Retinal pigment epithelial cell (primary cell): ENCODE results near the gene MTHFS.

ENCODE experiments used
- DNase-seq: peaks from one replicate; pipeline ENCODE4 v3.0.0-alpha.2; 2010; ENCODE audit warnings: low read depth
- H3K4me3 ChIP-seq: 2 replicates; pipeline ENCODE4 v1.5.1; 2011; ENCODE audit warnings: mild to moderate bottlenecking, low read length, control low read depth, moderate library complexity
- TF ChIP-seq, protein P1 (sequence below): conservative IDR thresholded peaks from 2 replicates; pipeline ENCODE4 v1.5.1; 2011; ENCODE audit warnings: low read depth, low read length, control low read depth, inconsistent platforms

The MTHFS gene

GRCh38 chr15:79812541-79812940 is 84.3 kb downstream of the MTHFS start:
- TF ChIP-seq, protein P1, sequence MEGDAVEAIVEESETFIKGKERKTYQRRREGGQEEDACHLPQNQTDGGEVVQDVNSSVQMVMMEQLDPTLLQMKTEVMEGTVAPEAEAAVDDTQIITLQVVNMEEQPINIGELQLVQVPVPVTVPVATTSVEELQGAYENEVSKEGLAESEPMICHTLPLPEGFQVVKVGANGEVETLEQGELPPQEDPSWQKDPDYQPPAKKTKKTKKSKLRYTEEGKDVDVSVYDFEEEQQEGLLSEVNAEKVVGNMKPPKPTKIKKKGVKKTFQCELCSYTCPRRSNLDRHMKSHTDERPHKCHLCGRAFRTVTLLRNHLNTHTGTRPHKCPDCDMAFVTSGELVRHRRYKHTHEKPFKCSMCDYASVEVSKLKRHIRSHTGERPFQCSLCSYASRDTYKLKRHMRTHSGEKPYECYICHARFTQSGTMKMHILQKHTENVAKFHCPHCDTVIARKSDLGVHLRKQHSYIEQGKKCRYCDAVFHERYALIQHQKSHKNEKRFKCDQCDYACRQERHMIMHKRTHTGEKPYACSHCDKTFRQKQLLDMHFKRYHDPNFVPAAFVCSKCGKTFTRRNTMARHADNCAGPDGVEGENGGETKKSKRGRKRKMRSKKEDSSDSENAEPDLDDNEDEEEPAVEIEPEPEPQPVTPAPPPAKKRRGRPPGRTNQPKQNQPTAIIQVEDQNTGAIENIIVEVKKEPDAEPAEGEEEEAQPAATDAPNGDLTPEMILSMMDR = no peak
- H3K4me3 ChIP-seq = no peak overlapping the region
- no peak for DNase-seq

DNA sequence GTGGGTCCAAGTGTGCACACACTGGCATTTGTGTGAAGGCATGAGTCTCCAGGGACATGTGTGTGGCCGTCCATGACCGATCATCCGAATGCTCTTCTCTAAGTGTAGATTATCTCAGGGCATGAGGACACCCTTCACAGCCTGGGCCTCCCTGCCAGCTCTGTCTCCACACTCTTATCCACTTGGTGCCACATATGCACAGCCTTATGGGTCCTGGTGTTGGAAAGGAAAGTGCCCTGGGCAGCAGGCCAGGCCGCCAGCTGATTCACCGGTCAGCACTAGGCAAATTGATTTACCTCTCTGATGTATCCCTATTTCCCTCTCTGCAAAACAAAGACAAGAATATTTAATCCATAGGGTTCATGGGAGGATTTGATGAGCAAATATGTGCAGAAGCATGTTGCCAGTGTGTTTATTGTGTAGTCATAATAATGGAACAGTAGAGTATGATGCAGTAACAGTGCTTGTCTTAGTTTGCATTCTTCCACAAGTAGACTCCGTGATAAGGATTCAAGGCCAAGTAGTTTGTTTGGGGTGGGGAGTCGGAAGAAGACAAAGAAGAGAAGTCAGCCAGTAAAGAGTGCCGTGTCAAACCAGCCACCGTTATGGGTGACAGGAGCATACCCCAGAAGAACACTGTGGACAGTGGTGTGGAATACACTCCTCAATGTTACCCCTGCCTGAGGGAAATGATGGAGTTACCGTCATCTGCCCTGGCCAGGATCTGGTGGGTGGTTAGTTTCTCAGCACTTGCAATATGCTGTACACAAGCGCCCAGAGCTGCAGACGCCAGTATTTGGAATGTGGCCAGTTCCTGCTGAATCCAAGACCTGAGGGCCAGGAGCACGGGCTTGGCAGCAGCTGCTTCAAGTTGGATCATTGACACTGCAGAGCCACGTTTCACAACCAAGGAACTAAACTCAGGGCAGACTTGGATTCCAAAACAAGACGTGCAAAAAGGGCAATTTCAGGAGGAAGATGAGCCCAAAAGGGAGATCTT is 85.1 kb downstream of the MTHFS start:
- no peak overlapping the region for H3K4me3 ChIP-seq
- peak; percentile 62 for DNase-seq
- TF ChIP-seq, protein P1 = no peak

DNA sequence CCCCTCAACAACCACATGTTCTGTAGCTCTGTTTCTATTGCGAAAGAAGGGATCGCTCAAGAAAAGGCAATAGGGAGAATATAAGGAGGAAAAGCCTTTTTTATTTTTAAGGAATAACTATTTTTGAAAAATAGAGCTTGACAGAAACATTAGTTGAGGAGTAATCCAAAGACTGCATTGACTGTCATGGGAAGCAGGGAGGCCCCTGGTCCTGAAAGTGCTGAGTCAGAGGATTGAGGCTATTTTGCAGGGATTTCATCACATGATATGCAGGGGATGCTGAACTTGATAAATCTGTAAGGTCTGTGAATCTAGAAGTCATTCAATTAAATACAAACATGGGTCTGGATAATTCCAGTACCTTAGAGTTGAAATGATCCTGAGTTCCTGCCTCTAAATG is 92.0 kb downstream of the MTHFS start:
- DNase-seq = no peak
- TF ChIP-seq, protein P1 = no peak
- no peak overlapping the region for H3K4me3 ChIP-seq

GRCh38 chr15:79798311-79798710 is 98.5 kb downstream of the MTHFS start:
- TF ChIP-seq, protein P1 = no peak
- H3K4me3 ChIP-seq = no peak overlapping the region
- no peak for DNase-seq
